ENCODE results near the gene MXD4.
"Not testable (repeated sequence)": the region's sequence is repeated elsewhere in the genome, so short reads cannot be mapped to it uniquely, and the experiment has no call there.

The MXD4 gene

DNA sequence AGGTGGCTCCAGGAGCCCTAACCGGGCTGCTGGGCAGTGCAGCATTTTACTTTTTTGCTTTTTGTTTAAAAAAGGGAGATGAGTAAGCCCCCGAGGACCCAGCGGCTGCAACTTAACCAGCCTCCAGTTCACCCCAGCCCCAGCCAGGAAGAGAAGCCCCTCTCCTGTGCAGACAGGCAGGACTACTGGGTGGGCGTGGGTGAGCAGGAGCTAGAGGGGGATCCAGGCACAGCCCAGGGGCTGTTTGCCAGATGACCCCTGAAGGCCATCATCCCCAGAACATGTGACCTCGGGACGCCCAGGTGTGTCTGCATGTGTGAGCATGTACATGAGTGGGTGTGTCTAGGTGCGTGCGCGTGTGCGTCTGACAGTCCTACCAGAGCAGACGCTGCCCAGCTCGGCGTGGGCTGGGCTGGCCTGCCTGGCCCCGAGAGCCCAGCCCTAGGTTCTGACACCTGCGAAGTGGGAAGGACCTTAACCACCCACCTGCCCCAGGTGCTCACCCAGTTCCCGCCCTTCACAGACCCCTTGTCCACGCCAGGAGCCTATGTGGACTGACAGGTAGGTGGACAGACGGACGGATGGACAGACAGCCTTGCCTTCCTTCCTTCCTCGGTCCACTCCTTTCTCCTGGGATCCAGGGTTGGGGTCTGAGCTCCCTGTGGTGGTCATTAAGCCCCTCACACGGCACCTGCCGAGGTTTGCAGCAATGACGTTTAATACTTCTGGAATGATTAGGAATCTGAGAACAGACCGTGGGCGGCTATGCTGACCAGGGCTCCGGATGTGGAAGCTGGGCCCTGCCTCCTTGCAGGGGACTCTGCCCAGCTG is 12.2 kb downstream of the MXD4 start:
- peak; percentile 1 for DNase-seq

DNA sequence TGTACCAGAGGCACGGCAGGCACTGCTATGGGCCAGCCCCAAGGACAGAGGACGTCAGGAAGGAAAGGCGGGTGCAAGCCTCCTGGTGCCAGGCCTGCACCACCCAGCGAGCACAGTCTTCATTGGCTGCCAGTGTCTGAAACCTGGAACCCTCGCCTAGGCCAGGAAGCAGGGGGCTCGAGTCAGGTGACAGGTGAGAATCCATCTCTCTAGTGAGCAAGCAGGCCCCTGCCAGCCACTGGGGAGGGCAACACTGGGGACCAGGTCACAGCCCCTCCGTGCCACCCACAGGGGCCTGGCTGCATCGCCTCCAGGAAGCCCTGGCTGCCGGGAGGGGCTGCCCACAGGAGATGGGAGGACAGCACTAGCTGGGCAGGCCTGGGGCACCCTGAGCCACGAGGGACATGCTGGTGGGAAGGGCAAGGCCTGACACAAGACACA is 13.1 kb downstream of the MXD4 start:
- DNase-seq = peak; percentile 1

DNA sequence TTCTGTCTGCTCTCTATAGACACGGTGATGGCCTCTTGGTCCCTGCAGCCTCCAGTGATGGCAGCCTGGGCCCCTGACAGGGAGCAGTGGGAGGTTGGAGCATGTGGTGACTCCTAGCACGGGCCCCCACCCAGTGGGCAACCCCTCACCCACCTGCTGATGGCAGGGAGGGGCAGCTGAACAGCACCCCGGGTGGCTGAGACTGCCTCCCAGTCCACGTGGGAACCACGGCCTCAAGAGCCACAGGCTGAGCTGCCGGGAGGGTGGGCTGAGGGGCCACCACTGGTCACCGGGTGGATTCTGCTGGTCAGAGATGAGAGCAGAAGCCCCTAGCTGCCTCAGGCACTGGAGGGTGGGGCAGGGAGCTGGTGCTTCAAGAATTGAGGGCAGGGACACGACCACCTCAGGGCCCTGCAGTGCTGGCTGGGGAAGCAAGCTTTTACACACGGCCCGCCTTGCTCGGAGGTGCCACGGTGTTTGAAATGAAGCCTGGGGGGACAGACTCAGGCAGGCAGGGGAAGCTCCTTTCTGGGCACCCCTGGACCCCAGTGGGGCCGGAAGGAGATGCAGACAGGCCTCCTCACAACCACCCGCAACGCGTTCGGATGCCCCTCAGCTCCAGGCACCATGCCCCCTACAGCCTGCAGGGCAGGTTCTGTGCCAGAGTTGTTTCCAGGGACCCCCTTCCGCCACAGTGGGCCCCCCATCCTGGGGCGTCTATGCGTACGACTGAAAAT is 13.7 kb downstream of the MXD4 start:
- DNase-seq = no peak

DNA sequence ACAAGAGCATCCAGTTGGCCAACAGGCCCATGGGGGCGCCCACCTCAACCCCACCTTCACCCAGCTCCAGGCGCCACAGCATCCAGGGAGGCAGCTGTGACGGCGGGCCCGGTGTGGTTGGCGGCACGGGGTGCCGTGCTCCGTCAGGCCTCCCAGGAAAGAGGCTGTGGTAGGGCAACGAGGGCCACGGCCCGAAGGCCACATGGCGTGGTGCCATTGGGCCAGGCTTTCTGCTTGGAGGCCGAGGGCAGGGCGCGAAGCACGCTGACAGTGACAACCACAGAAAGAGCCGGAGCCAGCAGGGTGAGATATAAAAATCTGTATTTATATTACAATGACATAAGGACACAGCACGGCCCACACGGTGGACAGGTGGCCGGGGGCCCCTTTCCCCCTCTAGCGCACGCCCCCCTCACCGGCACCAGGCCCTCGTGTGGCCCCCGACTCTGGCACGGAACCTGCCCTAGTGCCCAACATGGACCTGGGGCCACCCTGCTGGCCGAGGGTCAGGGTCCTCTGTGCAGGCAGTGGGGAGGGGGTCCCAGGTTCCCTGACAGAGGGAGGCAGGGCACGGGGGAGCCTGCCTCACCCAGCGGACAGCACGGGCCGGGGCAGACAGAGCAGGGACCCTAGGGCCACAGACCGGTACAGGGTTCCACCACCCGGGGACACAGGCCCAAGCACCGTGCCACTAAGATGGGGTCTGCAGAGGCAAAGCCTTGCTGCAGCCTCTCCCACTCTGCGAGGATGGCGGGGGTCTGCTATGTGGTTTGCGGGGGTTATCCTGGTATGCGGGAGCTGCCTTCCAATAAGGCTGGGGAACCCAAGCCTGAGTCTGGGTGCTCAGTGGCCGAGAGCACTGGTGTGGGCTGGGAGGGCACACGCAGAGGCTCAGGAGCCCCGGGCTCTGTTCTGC is 14.5 kb downstream of the MXD4 start:
- no peak for DNase-seq

DNA sequence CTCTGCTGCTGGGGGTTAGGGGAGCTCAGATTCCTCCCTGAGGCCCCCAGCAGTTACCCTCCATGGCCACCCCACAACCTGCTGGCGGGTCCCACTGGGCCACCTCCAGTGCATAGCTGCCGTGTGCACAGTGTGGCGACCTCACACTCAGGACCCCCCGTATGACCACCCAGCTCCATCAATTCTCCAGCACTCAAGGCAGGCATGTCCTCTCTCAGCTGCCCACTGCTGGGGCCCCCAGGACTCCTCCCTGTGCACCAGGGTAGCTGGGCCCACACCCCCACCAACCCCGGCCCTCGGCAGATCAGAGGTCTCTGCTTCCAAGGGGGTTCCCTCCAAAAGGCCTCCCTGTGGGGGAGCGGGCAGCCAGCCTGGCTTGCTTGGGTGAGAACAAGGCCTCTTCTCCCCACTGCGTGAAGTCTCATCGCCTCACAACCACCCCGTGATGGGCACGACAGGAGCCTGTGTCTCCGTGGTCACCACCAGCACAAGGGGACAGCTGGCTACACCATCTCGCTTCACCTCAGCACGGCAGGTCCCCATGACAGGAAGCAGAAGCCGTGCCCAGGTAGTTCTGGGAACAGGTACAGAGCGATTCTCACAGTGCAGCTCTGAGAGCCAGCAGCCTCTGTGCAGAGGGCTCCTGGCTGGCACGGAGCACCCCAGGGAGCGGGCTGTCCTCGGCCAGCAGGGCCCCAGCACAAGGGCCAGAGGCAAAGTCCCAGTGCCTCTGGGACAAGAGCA is 15.4 kb downstream of the MXD4 start:
- peak; percentile 1 for DNase-seq

DNA sequence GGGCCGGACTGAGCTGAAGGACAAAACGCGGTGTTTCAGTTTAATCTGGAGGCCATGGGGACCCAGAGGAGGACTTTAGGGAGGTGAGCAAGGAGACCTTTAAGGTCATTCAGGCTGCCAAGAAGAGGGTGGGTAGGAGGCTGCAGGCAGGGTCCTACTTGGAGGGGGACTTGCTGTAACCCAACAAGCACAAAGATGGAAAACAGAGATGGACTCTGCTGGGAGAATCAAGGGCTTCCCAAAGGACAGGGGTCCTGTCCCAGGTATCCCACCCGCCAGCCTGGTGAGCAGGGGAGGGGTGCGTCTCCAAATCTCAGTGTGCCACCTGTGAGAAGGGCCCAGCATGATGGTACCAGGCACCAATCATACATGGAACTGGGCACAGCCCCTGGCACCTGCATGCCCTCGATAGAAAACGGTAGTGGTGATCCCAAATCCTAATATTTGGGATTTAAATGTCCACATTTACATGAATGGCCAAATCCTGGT is 16.1 kb downstream of the MXD4 start:
- DNase-seq = no peak

DNA sequence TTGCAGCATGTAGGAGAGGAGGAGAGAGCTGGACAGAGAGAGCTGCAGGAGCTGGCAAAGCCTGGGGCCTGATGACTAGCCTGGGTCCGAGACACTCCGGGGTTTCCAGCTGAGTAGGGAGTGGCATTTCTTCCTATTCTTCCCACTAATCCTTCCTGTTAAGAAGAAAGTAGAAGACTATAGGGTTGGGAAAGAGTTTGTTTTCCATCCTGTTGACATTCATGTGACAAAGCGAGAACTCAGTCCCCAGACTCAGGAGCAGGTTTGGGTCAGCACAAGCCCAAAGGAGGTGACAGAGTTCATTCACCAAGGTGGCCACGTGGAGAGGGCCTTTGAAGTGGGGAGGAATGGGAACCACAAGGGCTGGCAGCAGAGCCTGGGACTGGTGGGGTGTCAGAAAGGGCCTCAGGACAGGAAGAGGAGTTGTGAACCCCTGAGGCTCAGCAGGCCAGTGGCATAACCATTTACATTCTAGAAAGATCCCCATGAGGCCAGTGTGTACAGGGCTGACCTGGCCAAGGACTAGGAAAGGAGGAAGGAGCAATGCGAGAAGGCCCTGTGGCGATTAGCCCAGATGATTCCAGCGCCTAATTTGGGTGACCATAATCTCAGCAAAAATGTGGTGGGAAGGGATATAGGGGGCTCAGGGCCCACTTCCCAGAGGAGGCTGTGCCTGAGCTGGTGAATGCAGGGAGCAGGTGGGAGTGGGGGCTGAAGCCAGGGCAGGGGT is 16.7 kb downstream of the MXD4 start:
- DNase-seq = no peak

DNA sequence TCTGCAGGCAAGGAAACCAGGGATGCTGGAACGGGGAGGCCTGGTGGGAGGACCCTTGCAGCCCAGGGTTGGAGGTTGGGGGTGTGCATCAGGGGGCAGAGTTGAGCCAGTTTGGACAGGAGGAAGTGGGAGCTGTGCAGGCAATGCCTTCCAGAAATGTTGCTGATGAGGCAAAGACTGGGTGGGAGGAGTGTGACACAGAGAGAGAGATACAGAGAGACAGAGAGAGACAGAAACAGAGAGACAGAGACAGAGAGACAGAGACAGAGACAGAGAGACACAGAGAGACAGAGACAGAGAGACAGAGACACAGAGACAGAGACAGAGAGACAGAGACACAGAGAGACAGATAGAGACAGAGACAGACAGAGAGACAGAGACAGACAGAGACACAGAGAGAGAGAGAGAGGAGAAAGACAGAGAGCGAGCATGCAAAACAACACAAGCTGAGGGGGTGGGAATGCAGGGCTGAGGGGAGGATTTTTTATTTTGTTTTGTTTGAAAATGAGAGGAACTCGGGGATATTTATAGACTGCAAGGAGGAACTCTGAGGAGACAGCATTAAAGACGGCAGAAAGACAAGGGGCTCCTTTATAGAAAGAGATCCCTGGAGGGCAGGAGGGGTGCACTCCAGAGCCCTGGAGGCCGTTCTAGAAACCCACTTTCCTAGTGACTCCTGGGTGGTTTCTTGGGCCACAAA is 18.1 kb downstream of the MXD4 start:
- no peak for DNase-seq

DNA sequence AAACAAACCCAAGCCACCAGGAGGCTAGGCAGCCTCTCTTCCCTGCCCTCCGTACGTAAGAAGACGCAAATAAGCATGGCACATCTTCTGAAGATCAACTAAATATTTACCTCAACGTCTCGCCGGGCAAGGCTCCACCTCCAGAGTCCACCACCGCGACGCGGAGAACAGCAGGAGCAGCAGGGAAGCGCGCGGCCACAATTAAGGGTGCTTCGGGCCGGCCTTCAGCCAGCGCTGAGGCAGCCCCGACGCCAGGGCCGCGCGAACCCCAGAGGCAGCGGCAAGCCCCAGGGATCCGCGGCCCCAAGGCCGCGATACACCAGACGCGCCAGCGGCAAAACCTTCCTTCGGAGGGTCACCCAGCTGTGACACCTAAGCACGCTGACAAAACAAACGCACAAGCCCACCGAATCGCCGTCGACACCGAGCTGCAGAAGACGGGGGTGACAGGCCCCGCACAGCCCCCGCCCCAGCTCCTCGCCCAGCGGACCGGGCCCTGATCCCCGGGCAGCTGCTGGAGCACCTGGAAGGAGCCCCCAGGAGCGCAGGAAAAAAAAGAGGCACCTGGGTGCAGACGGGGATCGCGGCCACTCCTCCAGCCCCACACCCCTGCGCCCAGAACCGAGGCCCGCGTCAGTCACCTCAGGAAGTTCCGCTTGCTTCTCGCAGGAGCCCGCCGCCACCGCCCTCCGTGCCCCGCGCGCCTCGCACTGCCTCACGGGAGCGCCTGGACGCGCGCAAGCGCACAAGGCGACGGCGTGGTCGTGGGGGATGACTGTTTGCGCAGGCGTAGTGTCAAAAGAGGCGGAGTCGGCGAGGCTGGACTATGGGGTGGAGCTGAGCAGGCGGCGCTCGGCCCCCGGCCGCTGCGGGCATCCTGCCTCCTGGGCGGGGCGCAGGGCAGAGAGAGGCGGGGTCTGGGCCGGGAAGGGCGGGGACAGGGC is 20.2 kb downstream of the MXD4 start, which contains the start of the genes HAUS3 and POLN:
HAUS3 (minus strand) TSS at position 712 of the 944 bp plus-strand sequence. CDS start 1,175 bp downstream, outside the sequence.
POLN (minus strand) TSS at position 712 of the 944 bp plus-strand sequence. CDS start 12,890 bp downstream, outside the sequence.
- DNase-seq = peak; percentile 97

DNA sequence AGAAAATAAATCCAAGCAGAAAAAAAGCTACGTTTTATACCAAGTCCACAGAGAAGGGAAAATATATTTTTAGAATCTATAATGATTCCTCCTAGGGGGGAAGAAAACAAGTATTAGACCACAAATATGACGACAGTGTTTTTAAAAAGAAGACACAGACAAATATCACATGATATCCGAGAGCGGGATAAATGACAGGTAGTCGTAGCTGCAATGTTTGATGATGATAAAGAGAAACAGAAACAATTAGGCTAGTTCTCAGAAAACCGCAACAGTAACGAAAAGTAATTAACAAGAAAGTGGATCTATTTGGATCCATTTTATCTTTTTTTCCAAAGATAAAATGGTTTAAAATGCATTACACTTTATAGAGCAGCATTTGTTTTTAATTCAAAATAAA is 20.9 kb downstream of the MXD4 start:
- no peak for DNase-seq

DNA sequence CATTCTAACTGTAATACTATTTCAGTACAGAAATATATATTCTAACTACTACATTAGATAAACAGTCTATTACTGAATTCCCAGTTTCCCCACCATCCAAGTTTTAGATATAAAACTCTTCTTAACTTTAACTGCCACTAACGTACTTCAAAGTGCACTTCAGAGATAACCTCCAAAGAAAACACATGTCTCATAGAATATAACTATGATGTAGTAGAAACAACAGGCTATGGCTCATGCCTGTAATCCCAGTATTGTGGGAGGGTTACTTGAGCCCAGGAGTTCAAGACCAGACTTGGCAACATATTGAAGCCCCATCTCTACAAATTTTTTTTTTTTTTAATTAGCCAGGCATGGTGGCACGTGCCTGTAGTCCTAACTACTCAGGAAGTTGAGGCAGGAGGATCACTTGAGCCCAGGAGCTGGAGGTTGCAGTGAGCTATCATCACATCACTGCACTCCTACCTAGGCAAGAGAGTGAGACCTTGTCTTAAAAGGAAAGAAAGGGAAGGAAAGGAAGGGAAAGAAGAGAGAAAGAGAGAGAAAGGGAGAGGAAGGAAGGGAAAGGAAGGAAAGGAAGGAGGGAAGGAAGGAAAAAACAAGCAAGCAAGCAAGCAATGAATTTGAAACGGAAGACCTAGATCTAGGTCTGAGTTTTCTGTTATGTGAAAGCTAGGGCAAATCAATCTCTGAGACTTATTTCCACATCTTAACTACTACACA is 24.8 kb downstream of the MXD4 start:
- DNase-seq = no peak

DNA sequence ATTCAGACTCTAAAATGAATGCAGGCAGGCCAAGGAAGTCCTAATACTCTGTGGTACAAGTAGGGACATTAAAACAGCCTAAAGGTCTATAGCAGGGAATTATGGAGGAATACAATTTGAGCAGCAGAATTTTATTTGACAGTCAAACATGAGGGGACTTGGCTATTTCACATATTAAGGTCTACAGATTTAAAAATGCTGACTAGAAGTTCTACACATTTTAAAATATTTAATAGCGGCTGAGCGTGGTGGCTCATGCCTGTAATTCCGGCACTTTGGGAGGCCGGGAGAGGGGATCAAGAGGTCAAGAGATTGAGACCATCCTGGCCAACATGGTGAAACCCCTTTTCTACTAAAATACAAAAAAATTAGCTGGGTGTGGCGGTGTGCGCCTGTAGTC is 30.8 kb downstream of the MXD4 start:
- no peak for DNase-seq

DNA sequence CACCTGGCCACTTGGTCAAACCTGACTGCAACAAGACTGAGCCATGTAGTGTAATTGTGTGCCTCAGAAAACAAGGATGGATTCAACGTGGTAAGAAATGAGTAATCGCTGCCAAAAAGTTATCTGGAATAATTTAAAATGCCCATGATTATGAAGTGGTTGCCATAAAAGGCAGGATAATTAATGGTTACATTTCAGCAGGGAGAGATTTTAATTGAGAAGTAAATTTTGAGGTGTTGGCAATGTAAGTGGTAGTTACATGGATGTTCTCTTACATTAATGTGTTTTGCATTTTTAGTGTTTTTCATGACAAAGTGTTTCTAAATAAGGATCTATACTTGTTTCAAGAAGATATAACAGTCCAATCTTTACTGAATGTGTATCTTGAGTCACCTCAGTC is 35.6 kb downstream of the MXD4 start:
- no peak for DNase-seq

DNA sequence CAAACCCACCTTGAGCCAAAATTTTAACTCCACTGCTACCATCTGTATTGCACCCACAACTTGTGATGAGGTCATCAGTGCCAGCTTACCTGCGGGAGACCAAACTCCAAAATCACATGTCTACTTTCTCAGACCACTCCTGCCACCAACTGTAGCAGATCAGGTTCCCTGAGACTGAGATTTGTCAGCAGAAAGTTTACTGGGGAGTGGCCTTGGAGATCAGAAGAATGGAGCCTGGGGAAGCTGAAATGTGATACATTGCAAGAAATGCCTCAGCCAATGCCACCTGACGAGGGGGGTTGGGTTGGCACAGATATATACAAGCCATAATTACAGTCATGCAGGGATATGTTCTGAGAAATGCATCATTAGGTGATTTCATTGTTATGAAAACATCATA is 39.1 kb downstream of the MXD4 start:
- DNase-seq = no peak

DNA sequence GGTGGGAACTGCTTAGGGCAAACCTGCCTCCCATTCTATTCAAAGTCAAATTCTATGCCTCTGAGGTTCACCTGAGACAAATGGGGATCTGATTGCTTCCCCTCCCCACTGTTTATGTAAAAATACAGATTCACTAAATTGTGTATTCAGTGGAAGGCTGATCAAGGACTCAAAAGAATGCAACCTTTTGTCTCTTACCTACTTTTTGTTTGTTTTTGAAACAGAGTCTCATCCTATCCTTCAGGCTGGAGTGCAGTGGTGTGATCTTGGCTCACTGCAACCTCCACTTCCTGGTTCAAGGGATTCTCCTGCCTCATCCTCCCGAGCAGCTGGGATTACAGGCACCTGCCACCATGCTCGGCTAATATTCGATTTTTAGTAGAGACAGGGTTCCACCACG is 40.5 kb downstream of the MXD4 start:
- DNase-seq = not testable (repeated sequence)

DNA sequence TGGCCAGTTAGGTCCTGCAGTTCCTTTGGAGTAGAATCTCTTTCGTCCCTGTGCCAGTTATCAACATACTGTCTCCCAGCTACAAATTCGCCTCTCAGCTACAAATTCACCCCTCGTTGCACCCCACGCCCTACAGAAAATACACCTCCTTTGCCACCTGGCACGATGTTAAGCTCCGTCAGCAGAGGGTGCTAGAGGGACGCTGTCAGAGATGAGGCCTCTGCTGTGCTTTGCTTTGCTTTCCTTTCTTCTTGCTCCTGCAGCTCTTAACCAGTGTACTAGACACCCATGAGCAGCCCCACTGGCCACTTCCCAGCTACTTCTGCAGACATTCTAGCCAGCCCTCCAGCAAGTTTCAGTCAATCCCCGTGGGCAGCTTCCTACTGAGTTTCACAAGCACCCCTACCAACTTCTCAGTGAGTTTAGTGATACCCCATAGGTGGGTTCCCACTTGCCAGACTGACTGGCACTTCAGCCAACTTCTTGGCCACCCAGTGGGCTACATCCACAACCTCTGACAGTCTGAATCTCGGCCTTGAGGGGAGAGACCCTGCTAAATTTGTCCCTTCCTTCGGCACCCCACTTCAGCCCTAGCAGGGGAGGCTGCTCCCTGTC is 41.8 kb downstream of the MXD4 start:
- DNase-seq = peak; percentile 77

DNA sequence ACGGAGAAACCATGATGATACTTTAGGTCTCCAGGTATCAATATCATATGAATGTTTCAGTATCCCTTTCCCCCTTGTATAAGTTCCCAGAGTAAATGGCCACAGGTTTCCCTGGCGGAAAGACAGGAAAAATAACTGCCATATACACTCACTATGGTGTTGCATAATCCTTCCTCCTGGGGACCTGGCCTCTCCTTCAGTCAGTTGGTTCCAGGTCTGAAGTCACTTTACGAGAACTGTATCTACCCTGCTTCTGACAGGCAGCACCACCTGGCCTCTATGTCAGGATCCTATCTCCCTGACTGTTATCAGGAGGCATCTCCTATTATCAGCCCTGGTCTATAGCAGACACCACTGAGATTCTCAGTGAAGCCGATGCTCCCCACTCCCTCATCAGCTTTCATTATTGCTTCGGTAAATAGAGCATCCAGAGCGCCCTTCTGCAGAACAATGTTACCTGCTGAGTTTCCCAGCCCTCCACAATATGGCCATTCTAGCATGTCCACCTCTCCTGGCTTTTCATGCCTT is 42.6 kb downstream of the MXD4 start:
- no peak for DNase-seq

DNA sequence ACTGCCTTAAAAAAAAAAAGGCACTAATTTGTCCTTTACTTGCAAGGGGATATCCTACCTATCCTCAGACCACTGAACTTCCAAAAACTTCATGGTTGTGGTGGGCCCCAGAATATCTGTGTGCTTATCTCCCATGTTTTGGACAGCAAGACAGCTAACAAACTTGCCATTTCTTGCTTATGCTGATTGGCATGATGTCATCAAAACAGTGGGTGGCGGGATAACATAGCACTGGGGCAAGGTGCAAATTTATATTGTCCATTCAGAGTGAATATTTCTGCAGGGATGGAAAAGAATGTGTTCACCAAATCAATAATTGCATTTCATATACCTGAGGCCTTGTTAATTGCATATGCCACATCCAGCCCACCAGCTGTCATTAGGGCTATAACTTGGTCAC is 43.5 kb downstream of the MXD4 start:
- DNase-seq = no peak
